Myocyte (in vitro differentiated cells): ENCODE results near the gene TFG. TPM values are rescaled to one million over a fixed set of nuclear protein-coding genes. Genes with fewer than 3 reads are reported as not detected.

Experiments used
- DNase-seq: peaks from one replicate; pipeline ENCODE4 v3.0.0-alpha.2; 2012; ENCODE audit warnings: low read depth
- total RNA-seq: library from RNA; depleted of rRNA; stranded (reverse); fragments of >200 nt; gene quantifications from 2 replicates; pipeline ENCODE4 v1.2.3, GENCODE V29; 2014

Gene TFG
- total RNA-seq, 1 donor from 2014 or later, result 127 TPM

- DNase-seq, result no peak
These were observed 5.4 kb upstream of the TFG start for GRCh38 chr3:100703865-100704264.

- peak; percentile 13 for DNase-seq
These were observed 2.9 kb upstream of the TFG start for GRCh38 chr3:100706365-100706764.

GRCh38 chr3:100708644-100708988 lies 678 bp upstream of the TFG start:
- no peak for DNase-seq

GRCh38 chr3:100709842-100710260 lies 557 bp downstream of the TFG start:
- DNase-seq, result peak; percentile 37

GRCh38 chr3:100710261-100710968 lies 1.1 kb downstream of the TFG start:
- DNase-seq, result peak; percentile 72

- DNase-seq, result no peak
These were observed 5.9 kb downstream of the TFG start for GRCh38 chr3:100715176-100715575.

GRCh38 chr3:100717063-100717462 lies 7.8 kb downstream of the TFG start:
- DNase-seq, result no peak

GRCh38 chr3:100717637-100718487 lies 8.6 kb downstream of the TFG start:
- no peak for DNase-seq

- DNase-seq, result no peak
These were observed 9.8 kb downstream of the TFG start for GRCh38 chr3:100719136-100719535.

GRCh38 chr3:100720426-100720825 lies 11.1 kb downstream of the TFG start:
- no peak for DNase-seq

- DNase-seq, result no peak
These were observed 16.7 kb downstream of the TFG start for GRCh38 chr3:100725935-100726513.

- DNase-seq, result no peak
These were observed 17.4 kb downstream of the TFG start for GRCh38 chr3:100726706-100727105.

GRCh38 chr3:100730524-100730923 lies 21.2 kb downstream of the TFG start:
- DNase-seq, result no peak

GRCh38 chr3:100732435-100732834 lies 23.1 kb downstream of the TFG start:
- no peak for DNase-seq

GRCh38 chr3:100737334-100737733 lies 28.0 kb downstream of the TFG start:
- peak; percentile 41 for DNase-seq

GRCh38 chr3:100740207-100740606 lies 30.9 kb downstream of the TFG start:
- DNase-seq, result peak; percentile 40

GRCh38 chr3:100743535-100743934 lies 34.2 kb downstream of the TFG start:
- no peak for DNase-seq

GRCh38 chr3:100744671-100745070 lies 35.4 kb downstream of the TFG start:
- DNase-seq, result no peak

- DNase-seq, result no peak
These were observed 36.3 kb downstream of the TFG start for GRCh38 chr3:100745617-100746016.

GRCh38 chr3:100746092-100746491 lies 36.8 kb downstream of the TFG start:
- no peak for DNase-seq

- DNase-seq, result peak; percentile 34
These were observed 38.9 kb downstream of the TFG start for GRCh38 chr3:100748220-100748619.

GRCh38 chr3:100748967-100749366 lies 39.7 kb downstream of the TFG start:
- DNase-seq, result no peak
